HG02938 (cell line): ENCODE measurements around the gene CYP27B1.
A peak's percentile ranks its signal among the peaks of the same experiment; 100 is the strongest.
"Not testable (repeated sequence)": the region's sequence is repeated elsewhere in the genome, so short reads cannot be mapped to it uniquely, and the experiment has no call there.

Source experiments
- ATAC-seq: cut with Tn5 transposase; IDR thresholded peaks from one replicate; pipeline ENCODE4 v1.9.1; 2021; ENCODE audit warnings: mild to moderate bottlenecking, moderate library complexity; ENCODE audit not compliant: unreplicated experiment

CYP27B1 gene

GRCh38 chr12:57793920-57794319 is 27.0 kb upstream of the CYP27B1 start:
- no peak for ATAC-seq

GRCh38 chr12:57783861-57784260 is 17.0 kb upstream of the CYP27B1 start:
- no peak for ATAC-seq

GRCh38 chr12:57783466-57783801 is 16.6 kb upstream of the CYP27B1 start:
- no peak for ATAC-seq

- ATAC-seq: peak; percentile 86
These were observed 16.0 kb upstream of the CYP27B1 start, which contains the start of gene TSFM for GRCh38 chr12:57782608-57783465. Gene TSFM (plus strand): TSS chr12:57782787. CDS start chr12:57782802, 15 bp downstream.

- ATAC-seq: no peak
These were observed 15.3 kb upstream of the CYP27B1 start for GRCh38 chr12:57782243-57782607.

- ATAC-seq: no peak
These were observed 14.9 kb upstream of the CYP27B1 start for GRCh38 chr12:57781801-57782200.

- no peak for ATAC-seq
These were observed 14.4 kb upstream of the CYP27B1 start for GRCh38 chr12:57781244-57781643.

GRCh38 chr12:57780284-57780897 is 13.5 kb upstream of the CYP27B1 start:
- ATAC-seq: no peak

GRCh38 chr12:57779736-57780135 is 12.9 kb upstream of the CYP27B1 start:
- ATAC-seq: no peak

GRCh38 chr12:57777911-57778310 is 11.0 kb upstream of the CYP27B1 start:
- no peak for ATAC-seq

GRCh38 chr12:57777367-57777766 is 10.5 kb upstream of the CYP27B1 start:
- ATAC-seq: no peak

- no peak for ATAC-seq
These were observed 9.3 kb upstream of the CYP27B1 start for GRCh38 chr12:57776247-57776587.

- ATAC-seq: no peak
These were observed 8.8 kb upstream of the CYP27B1 start for GRCh38 chr12:57775563-57776246.

GRCh38 chr12:57775044-57775443 is 8.2 kb upstream of the CYP27B1 start:
- no peak for ATAC-seq

GRCh38 chr12:57774634-57775033 is 7.8 kb upstream of the CYP27B1 start:
- not testable (repeated sequence) for ATAC-seq

- peak; percentile 27 for ATAC-seq
These were observed 5.8 kb upstream of the CYP27B1 start, which contains the start of gene EEF1AKMT3 for GRCh38 chr12:57772429-57773322. Gene EEF1AKMT3 (plus strand): TSS chr12:57772614. CDS start chr12:57772725, 111 bp downstream.

GRCh38 chr12:57771873-57772428 is 5.1 kb upstream of the CYP27B1 start, which contains the start of gene METTL1:
Gene METTL1 (minus strand): TSS chr12:57772105. CDS start chr12:57772083, 22 bp downstream.
- peak; percentile 74 for ATAC-seq

- ATAC-seq: peak; percentile 76
These were observed 4.5 kb upstream of the CYP27B1 start for GRCh38 chr12:57771236-57771872.

- no peak for ATAC-seq
These were observed 3.9 kb upstream of the CYP27B1 start for GRCh38 chr12:57770734-57771133.

GRCh38 chr12:57769594-57769993 is 2.7 kb upstream of the CYP27B1 start:
- no peak for ATAC-seq
